ENCODE data around the gene FANCE.

Gene FANCE

GRCh38 chr6:35486005-35486925 lies 34.1 kb downstream of the FANCE start:
- DNase-seq = no peak

GRCh38 chr6:35487658-35488516 lies 35.7 kb downstream of the FANCE start:
- DNase-seq = no peak

GRCh38 chr6:35488517-35488862 lies 36.4 kb downstream of the FANCE start:
- no peak for DNase-seq

GRCh38 chr6:35489066-35489465 lies 36.9 kb downstream of the FANCE start:
- DNase-seq = no peak

- DNase-seq = no peak
Observed at GRCh38 chr6:35489995-35490791, 38.1 kb downstream of the FANCE start.

- DNase-seq = no peak
Observed at GRCh38 chr6:35490821-35491557, 38.9 kb downstream of the FANCE start.

GRCh38 chr6:35491558-35492257 lies 39.6 kb downstream of the FANCE start:
- DNase-seq = no peak

- DNase-seq = no peak
Observed at GRCh38 chr6:35492258-35492973, 40.3 kb downstream of the FANCE start.

- no peak for DNase-seq
Observed at GRCh38 chr6:35492974-35493284, 40.8 kb downstream of the FANCE start.

GRCh38 chr6:35493307-35493983 lies 41.3 kb downstream of the FANCE start:
- DNase-seq = no peak

- DNase-seq = no peak
Observed at GRCh38 chr6:35494161-35494563, 42.0 kb downstream of the FANCE start.

GRCh38 chr6:35495258-35496035 lies 43.3 kb downstream of the FANCE start:
- DNase-seq = no peak

- DNase-seq = no peak
Observed at GRCh38 chr6:35496036-35496840, 44.1 kb downstream of the FANCE start.

GRCh38 chr6:35496841-35497570 lies 44.9 kb downstream of the FANCE start, which contains the start of gene TEAD3:
TEAD3 (minus strand) TSS chr6:35497079.
- no peak for DNase-seq

GRCh38 chr6:35497571-35498421 lies 45.7 kb downstream of the FANCE start:
- DNase-seq = no peak

- DNase-seq = no peak
Observed at GRCh38 chr6:35498422-35499067, 46.4 kb downstream of the FANCE start.

- DNase-seq = no peak
Observed at GRCh38 chr6:35499372-35499771, 47.2 kb downstream of the FANCE start.
